ENCODE measurements around the gene CBLL1. TPM values are rescaled to one million over a fixed set of nuclear protein-coding genes. Genes with fewer than 3 reads are reported as not detected.

Gene CBLL1
- 13.2 and 24.7 TPM in 2 replicates for total RNA-seq (2014; rRNA removed; shearing (Covaris generic); ENCODE audit: low replicate concordance)

- peak; percentile 93 for DNase-seq
- H3K36me3 ChIP-seq = peaks cover 13% of the 10 kb centered on the region
- H3K4me3 ChIP-seq = peak within 1 kb of the TSS; percentile 79
- no peaks in the 10 kb centered on the region for H3K27me3 ChIP-seq
- H3K9me3 ChIP-seq = no peaks in the 10 kb centered on the region
These were observed at the start of gene CBLL1 for GRCh38 chr7:107743567-107744344. Gene CBLL1, plus strand, starts transcription at chr7:107744142. Its CDS starts 22 bp downstream, at chr7:107744164.

- Histone ChIP-seq H3K9me3 (no peaks in the 10 kb centered on the region), H3K4me3 (no peak overlapping the region), H3K27me3 (no peaks in the 10 kb centered on the region), H3K36me3 (no peaks in the 10 kb centered on the region)
- no peak for DNase-seq
These were observed 49.6 kb upstream of the CBLL1 start for GRCh38 chr7:107694386-107694785.

- Histone ChIP-seq H3K36me3 (no peaks in the 10 kb centered on the region), H3K27me3 (no peaks in the 10 kb centered on the region), H3K9me3 (no peaks in the 10 kb centered on the region), H3K4me3 (no peak overlapping the region)
- DNase-seq = no peak
These were observed 47.5 kb upstream of the CBLL1 start for GRCh38 chr7:107696330-107696946.

GRCh38 chr7:107697321-107698049 is 46.5 kb upstream of the CBLL1 start:
- DNase-seq = no peak
- Histone ChIP-seq H3K27me3 (no peaks in the 10 kb centered on the region), H3K4me3 (no peak overlapping the region), H3K36me3 (no peaks in the 10 kb centered on the region), H3K9me3 (no peaks in the 10 kb centered on the region)

- H3K36me3 ChIP-seq = no peaks in the 10 kb centered on the region
- no peaks in the 10 kb centered on the region for H3K9me3 ChIP-seq
- H3K27me3 ChIP-seq = no peaks in the 10 kb centered on the region
- DNase-seq = no peak
- no peak overlapping the region for H3K4me3 ChIP-seq
These were observed 43.4 kb upstream of the CBLL1 start for GRCh38 chr7:107700570-107700969.

- DNase-seq = no peak
- Histone ChIP-seq H3K36me3 (no peaks in the 10 kb centered on the region), H3K9me3 (no peaks in the 10 kb centered on the region), H3K4me3 (no peak overlapping the region), H3K27me3 (no peaks in the 10 kb centered on the region)
These were observed 42.8 kb upstream of the CBLL1 start for GRCh38 chr7:107701191-107701590.

GRCh38 chr7:107703219-107703618 is 40.7 kb upstream of the CBLL1 start:
- H3K36me3 ChIP-seq = no peaks in the 10 kb centered on the region
- no peaks in the 10 kb centered on the region for H3K27me3 ChIP-seq
- no peak overlapping the region for H3K4me3 ChIP-seq
- DNase-seq = no peak
- H3K9me3 ChIP-seq = no peaks in the 10 kb centered on the region

GRCh38 chr7:107703872-107704271 is 40.1 kb upstream of the CBLL1 start:
- Histone ChIP-seq H3K9me3 (no peaks in the 10 kb centered on the region), H3K27me3 (no peaks in the 10 kb centered on the region), H3K4me3 (no peak overlapping the region), H3K36me3 (no peaks in the 10 kb centered on the region)
- DNase-seq = no peak

- no peak overlapping the region for H3K4me3 ChIP-seq
- peak; percentile 6 for DNase-seq
- H3K27me3 ChIP-seq = no peaks in the 10 kb centered on the region
- no peaks in the 10 kb centered on the region for H3K36me3 ChIP-seq
- no peaks in the 10 kb centered on the region for H3K9me3 ChIP-seq
These were observed 35.0 kb upstream of the CBLL1 start for GRCh38 chr7:107708956-107709355.

- no peaks in the 10 kb centered on the region for H3K9me3 ChIP-seq
- no peak overlapping the region for H3K4me3 ChIP-seq
- no peaks in the 10 kb centered on the region for H3K27me3 ChIP-seq
- DNase-seq = no peak
- H3K36me3 ChIP-seq = no peaks in the 10 kb centered on the region
These were observed 32.6 kb upstream of the CBLL1 start for GRCh38 chr7:107711301-107711700.

GRCh38 chr7:107712025-107712424 is 31.9 kb upstream of the CBLL1 start:
- H3K4me3 ChIP-seq = no peak overlapping the region

GRCh38 chr7:107712896-107713295 is 31.0 kb upstream of the CBLL1 start:
- no peak for DNase-seq
- no peaks in the 10 kb centered on the region for H3K9me3 ChIP-seq
- H3K27me3 ChIP-seq = no peaks in the 10 kb centered on the region
- H3K36me3 ChIP-seq = no peaks in the 10 kb centered on the region
- no peak overlapping the region for H3K4me3 ChIP-seq

More at GRCh38 chr7:107712025-107712424, 31.9 kb upstream of the CBLL1 start:
- Histone ChIP-seq H3K9me3 (no peaks in the 10 kb centered on the region), H3K36me3 (no peaks in the 10 kb centered on the region), H3K27me3 (no peaks in the 10 kb centered on the region)
- DNase-seq = no peak

GRCh38 chr7:107715531-107715930 is 28.4 kb upstream of the CBLL1 start:
- Histone ChIP-seq H3K9me3 (no peaks in the 10 kb centered on the region), H3K27me3 (no peaks in the 10 kb centered on the region)
- DNase-seq = peak; percentile 17

GRCh38 chr7:107718456-107719193 is 25.3 kb upstream of the CBLL1 start:
- no peak for DNase-seq
- Histone ChIP-seq H3K9me3 (no peaks in the 10 kb centered on the region), H3K27me3 (no peaks in the 10 kb centered on the region), H3K4me3 (no peak overlapping the region), H3K36me3 (no peaks in the 10 kb centered on the region)

More at GRCh38 chr7:107715531-107715930, 28.4 kb upstream of the CBLL1 start:
- Histone ChIP-seq H3K36me3 (no peaks in the 10 kb centered on the region), H3K4me3 (no peak overlapping the region)

- H3K27me3 ChIP-seq = no peaks in the 10 kb centered on the region
These were observed 22.7 kb upstream of the CBLL1 start for GRCh38 chr7:107721286-107721685.

GRCh38 chr7:107723255-107723654 is 20.7 kb upstream of the CBLL1 start:
- Histone ChIP-seq H3K36me3 (no peaks in the 10 kb centered on the region), H3K9me3 (no peaks in the 10 kb centered on the region), H3K27me3 (no peaks in the 10 kb centered on the region), H3K4me3 (no peak overlapping the region)
- no peak for DNase-seq

More at GRCh38 chr7:107721286-107721685, 22.7 kb upstream of the CBLL1 start:
- Histone ChIP-seq H3K36me3 (no peaks in the 10 kb centered on the region), H3K9me3 (no peaks in the 10 kb centered on the region), H3K4me3 (no peak overlapping the region)
- DNase-seq = no peak
